ENCODE measurements around the gene S100A2.
"Not testable (repeated sequence)": the region's sequence is repeated elsewhere in the genome, so short reads cannot be mapped to it uniquely, and the experiment has no call there.

S100A2 gene

GRCh38 chr1:153578490-153578889 is 12.8 kb upstream of the S100A2 start:
- no peaks in the 10 kb centered on the region for H3K27me3 ChIP-seq (ENCODE audit: insufficient read depth, low read length, poor library complexity, severe bottlenecking)
- H3K36me3 ChIP-seq (ENCODE audit: insufficient read depth, low read length): no peaks in the 10 kb centered on the region
- H3K4me3 ChIP-seq (ENCODE audit: low read length, poor library complexity, severe bottlenecking): no peak overlapping the region
- H3K4me2 ChIP-seq (ENCODE audit: low read depth, low read length, poor library complexity, severe bottlenecking): no peak overlapping the region
- H3K9ac ChIP-seq (ENCODE audit: low read depth, low read length, poor library complexity, severe bottlenecking): no peak overlapping the region
- no peaks in the 10 kb centered on the region for H3K79me2 ChIP-seq (ENCODE audit: insufficient read depth, low read length)
- H4K20me1 ChIP-seq (ENCODE audit: insufficient read depth, low read length, poor library complexity, severe bottlenecking): no peaks in the 10 kb centered on the region
- no peaks in the 10 kb centered on the region for H3K9me3 ChIP-seq (ENCODE audit: insufficient read depth, low read depth, low read length)
- TF ChIP-seq, protein P1, sequence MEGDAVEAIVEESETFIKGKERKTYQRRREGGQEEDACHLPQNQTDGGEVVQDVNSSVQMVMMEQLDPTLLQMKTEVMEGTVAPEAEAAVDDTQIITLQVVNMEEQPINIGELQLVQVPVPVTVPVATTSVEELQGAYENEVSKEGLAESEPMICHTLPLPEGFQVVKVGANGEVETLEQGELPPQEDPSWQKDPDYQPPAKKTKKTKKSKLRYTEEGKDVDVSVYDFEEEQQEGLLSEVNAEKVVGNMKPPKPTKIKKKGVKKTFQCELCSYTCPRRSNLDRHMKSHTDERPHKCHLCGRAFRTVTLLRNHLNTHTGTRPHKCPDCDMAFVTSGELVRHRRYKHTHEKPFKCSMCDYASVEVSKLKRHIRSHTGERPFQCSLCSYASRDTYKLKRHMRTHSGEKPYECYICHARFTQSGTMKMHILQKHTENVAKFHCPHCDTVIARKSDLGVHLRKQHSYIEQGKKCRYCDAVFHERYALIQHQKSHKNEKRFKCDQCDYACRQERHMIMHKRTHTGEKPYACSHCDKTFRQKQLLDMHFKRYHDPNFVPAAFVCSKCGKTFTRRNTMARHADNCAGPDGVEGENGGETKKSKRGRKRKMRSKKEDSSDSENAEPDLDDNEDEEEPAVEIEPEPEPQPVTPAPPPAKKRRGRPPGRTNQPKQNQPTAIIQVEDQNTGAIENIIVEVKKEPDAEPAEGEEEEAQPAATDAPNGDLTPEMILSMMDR (conservative IDR thresholded peaks at IDR 0.05; ENCODE audit: low read length): no peak
- no peak for TF ChIP-seq EZH2phosphoT487 (IDR thresholded peaks at IDR 0.05; ENCODE audit: borderline replicate concordance)
- H2AFZ ChIP-seq (ENCODE audit: low read length): 0 out of 2 replicates have a peak overlapping the region, but pooled peaks have one; percentile 49
- H3F3A ChIP-seq (ENCODE audit: low read depth): no peaks in the 10 kb centered on the region
- no peaks in the 10 kb centered on the region for H3K4me1 ChIP-seq (ENCODE audit: insufficient read depth, low read length, poor library complexity, severe bottlenecking)
- H3K9me2 ChIP-seq (replicated peaks; ENCODE audit: low read depth, low read length): no peaks in the 10 kb centered on the region

GRCh38 chr1:153577624-153578051 is 12.0 kb upstream of the S100A2 start:
- no peak overlapping the region for H3K4me2 ChIP-seq (ENCODE audit: low read depth, low read length, poor library complexity, severe bottlenecking)
- H3F3A ChIP-seq (ENCODE audit: low read depth): no peaks in the 10 kb centered on the region
- no peak overlapping the region for H3K9ac ChIP-seq (ENCODE audit: low read depth, low read length, poor library complexity, severe bottlenecking)
- H3K79me2 ChIP-seq (ENCODE audit: insufficient read depth, low read length): no peaks in the 10 kb centered on the region
- TF ChIP-seq, protein P1 (conservative IDR thresholded peaks at IDR 0.05; ENCODE audit: low read length): no peak
- TF ChIP-seq EZH2phosphoT487 (IDR thresholded peaks at IDR 0.05; ENCODE audit: borderline replicate concordance): no peak
- no peak overlapping the region for H2AFZ ChIP-seq (ENCODE audit: low read length)
- no peaks in the 10 kb centered on the region for H3K9me2 ChIP-seq (replicated peaks; ENCODE audit: low read depth, low read length)
- H3K36me3 ChIP-seq (ENCODE audit: insufficient read depth, low read length): no peaks in the 10 kb centered on the region
- H3K4me3 ChIP-seq (ENCODE audit: low read length, poor library complexity, severe bottlenecking): no peak overlapping the region
- no peaks in the 10 kb centered on the region for H3K9me3 ChIP-seq (ENCODE audit: insufficient read depth, low read depth, low read length)
- peaks cover 7% of the 10 kb centered on the region for H3K4me1 ChIP-seq (ENCODE audit: insufficient read depth, low read length, poor library complexity, severe bottlenecking)
- H4K20me1 ChIP-seq (ENCODE audit: insufficient read depth, low read length, poor library complexity, severe bottlenecking): no peaks in the 10 kb centered on the region
- H3K27me3 ChIP-seq (ENCODE audit: insufficient read depth, low read length, poor library complexity, severe bottlenecking): no peaks in the 10 kb centered on the region

GRCh38 chr1:153577138-153577537 is 11.5 kb upstream of the S100A2 start:
- TF ChIP-seq EZH2phosphoT487 (IDR thresholded peaks at IDR 0.05; ENCODE audit: borderline replicate concordance): no peak
- TF ChIP-seq, protein P1 (conservative IDR thresholded peaks at IDR 0.05; ENCODE audit: low read length): no peak
- Histone ChIP-seq H3K27me3 (ENCODE audit: insufficient read depth, low read length, poor library complexity, severe bottlenecking) (no peaks in the 10 kb centered on the region), H3K9ac (ENCODE audit: low read depth, low read length, poor library complexity, severe bottlenecking) (no peak overlapping the region), H3K9me3 (ENCODE audit: insufficient read depth, low read depth, low read length) (no peaks in the 10 kb centered on the region), H3F3A (ENCODE audit: low read depth) (no peaks in the 10 kb centered on the region), H3K4me2 (ENCODE audit: low read depth, low read length, poor library complexity, severe bottlenecking) (no peak overlapping the region), H3K79me2 (ENCODE audit: insufficient read depth, low read length) (no peaks in the 10 kb centered on the region), H3K36me3 (ENCODE audit: insufficient read depth, low read length) (no peaks in the 10 kb centered on the region), H2AFZ (ENCODE audit: low read length) (no peak overlapping the region), H3K9me2 (replicated peaks; ENCODE audit: low read depth, low read length) (no peaks in the 10 kb centered on the region), H3K4me3 (ENCODE audit: low read length, poor library complexity, severe bottlenecking) (no peak overlapping the region), H3K4me1 (ENCODE audit: insufficient read depth, low read length, poor library complexity, severe bottlenecking) (peaks cover 8% of the 10 kb centered on the region), H4K20me1 (ENCODE audit: insufficient read depth, low read length, poor library complexity, severe bottlenecking) (no peaks in the 10 kb centered on the region)

DNA sequence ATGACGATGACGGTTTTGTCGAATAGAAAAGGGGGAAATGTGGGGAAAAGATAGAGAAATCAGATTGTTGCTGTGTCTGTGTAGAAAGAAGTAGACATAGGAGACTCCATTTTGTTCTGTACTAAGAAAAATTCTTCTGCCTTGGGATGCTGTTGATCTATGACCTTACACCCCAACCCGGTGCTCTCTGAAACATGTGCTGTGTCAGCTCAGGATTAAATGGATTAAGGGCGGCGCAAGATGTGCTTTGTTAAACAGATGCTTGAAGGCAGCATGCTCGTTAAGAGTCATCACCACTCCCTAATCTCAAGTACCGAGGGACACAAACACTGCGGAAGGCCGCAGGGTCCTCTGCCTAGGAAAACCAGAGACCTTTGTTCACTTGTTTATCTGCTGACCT is 9.9 kb upstream of the S100A2 start:
- H3K4me2 ChIP-seq (ENCODE audit: low read depth, low read length, poor library complexity, severe bottlenecking): not testable (repeated sequence)

DNA sequence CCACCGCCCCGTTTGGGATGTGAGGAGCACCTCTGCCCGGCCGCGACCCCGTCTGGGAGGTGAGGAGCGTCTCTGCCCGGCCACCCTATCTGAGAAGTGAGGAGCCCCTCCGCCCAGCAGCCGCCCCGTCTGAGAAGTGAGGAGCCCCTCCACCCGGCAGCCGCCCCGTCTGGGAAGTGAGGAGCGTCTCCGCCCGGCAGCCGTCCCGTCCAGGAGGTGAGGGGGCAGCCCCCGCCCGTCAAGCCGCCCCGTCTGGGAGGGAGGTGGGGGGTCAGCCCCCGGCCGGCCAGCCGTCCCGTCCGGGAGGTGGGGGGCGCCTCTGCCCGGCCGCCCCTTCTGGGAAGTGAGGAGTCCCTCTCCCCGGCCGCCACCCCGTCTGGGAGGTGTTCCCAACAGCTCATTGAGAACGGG is 9.4 kb upstream of the S100A2 start:
- H3K27me3 ChIP-seq (ENCODE audit: insufficient read depth, low read length, poor library complexity, severe bottlenecking); H3K4me2 ChIP-seq (ENCODE audit: low read depth, low read length, poor library complexity, severe bottlenecking); H2AFZ ChIP-seq (ENCODE audit: low read length); H3F3A ChIP-seq (ENCODE audit: low read depth); H3K9ac ChIP-seq (ENCODE audit: low read depth, low read length, poor library complexity, severe bottlenecking); H3K9me3 ChIP-seq (ENCODE audit: insufficient read depth, low read depth, low read length); H3K36me3 ChIP-seq (ENCODE audit: insufficient read depth, low read length); H4K20me1 ChIP-seq (ENCODE audit: insufficient read depth, low read length, poor library complexity, severe bottlenecking); H3K4me1 ChIP-seq (ENCODE audit: insufficient read depth, low read length, poor library complexity, severe bottlenecking); H3K79me2 ChIP-seq (ENCODE audit: insufficient read depth, low read length); H3K4me3 ChIP-seq (ENCODE audit: low read length, poor library complexity, severe bottlenecking); H3K9me2 ChIP-seq (replicated peaks; ENCODE audit: low read depth, low read length): not testable (repeated sequence)

More for the DNA sequence above, 9.9 kb upstream of the S100A2 start:
- H3K9me3 ChIP-seq (ENCODE audit: insufficient read depth, low read depth, low read length); H3K4me1 ChIP-seq (ENCODE audit: insufficient read depth, low read length, poor library complexity, severe bottlenecking); H3K9me2 ChIP-seq (replicated peaks; ENCODE audit: low read depth, low read length); H4K20me1 ChIP-seq (ENCODE audit: insufficient read depth, low read length, poor library complexity, severe bottlenecking); H3K27me3 ChIP-seq (ENCODE audit: insufficient read depth, low read length, poor library complexity, severe bottlenecking); H3K9ac ChIP-seq (ENCODE audit: low read depth, low read length, poor library complexity, severe bottlenecking); H3K79me2 ChIP-seq (ENCODE audit: insufficient read depth, low read length); H2AFZ ChIP-seq (ENCODE audit: low read length); H3F3A ChIP-seq (ENCODE audit: low read depth); H3K36me3 ChIP-seq (ENCODE audit: insufficient read depth, low read length); H3K4me3 ChIP-seq (ENCODE audit: low read length, poor library complexity, severe bottlenecking): not testable (repeated sequence)
